ENCODE results near the gene HBG1. TPM values are rescaled to one million over a fixed set of nuclear protein-coding genes. Genes with fewer than 3 reads are reported as not detected.

HBG1 gene
- total RNA-seq, 1 donor from 2014 or later = not detected

GRCh38 chr11:5276697-5277096, 27.0 kb upstream of the HBG1 start:
- Mint-ChIP-seq H3K27ac (ENCODE audit: unreplicated experiment) (no peak overlapping the region), H3K4me3 (ENCODE audit: unreplicated experiment) (no peak overlapping the region), H3K9me3 (ENCODE audit: low read depth) (no peaks in the 10 kb centered on the region), H3K27me3 (ENCODE audit: low read depth) (no peaks in the 10 kb centered on the region), H3K36me3 (ENCODE audit: low read depth) (no peaks in the 10 kb centered on the region), H3K4me1 (ENCODE audit: low read depth) (peaks cover 8% of the 10 kb centered on the region)
- no peak for DNase-seq (ENCODE audit: low spot score)
- TF ChIP-seq CTCF (IDR thresholded peaks at IDR 0.05) = no peak

DNA sequence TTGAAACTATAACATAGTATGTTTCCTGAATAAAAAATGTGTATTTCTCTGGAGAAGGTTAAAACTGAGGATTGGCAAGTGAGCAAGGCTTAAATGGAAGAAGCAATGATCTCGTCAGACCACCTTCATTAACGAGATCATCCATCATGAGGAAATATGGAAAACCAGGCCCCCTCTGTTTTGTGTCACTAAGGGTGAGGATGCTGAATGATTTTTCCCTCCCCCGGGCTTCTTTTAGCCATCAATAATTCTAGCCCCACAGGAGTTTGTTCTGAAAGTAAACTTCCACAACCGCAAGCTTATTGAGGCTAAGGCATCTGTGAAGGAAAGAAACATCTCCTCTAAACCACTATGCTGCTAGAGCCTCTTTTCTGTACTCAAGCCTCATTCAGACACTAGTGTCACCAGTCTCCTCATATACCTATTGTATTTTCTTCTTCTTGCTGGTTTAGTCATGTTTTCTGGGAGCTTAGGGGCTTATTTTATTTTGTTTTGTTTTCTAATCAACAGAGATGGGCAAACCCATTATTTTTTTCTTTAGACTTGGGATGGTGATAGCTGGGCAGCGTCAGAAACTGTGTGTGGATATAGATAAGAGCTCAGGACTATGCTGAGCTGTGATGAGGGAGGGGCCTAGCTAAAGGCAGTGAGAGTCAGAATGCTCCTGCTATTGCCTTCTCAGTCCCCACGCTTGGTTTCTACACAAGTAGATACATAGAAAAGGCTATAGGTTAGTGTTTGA, 25.9 kb upstream of the HBG1 start:
- no peaks in the 10 kb centered on the region for H3K9me3 Mint-ChIP-seq (ENCODE audit: low read depth)
- peaks cover 4% of the 10 kb centered on the region for H3K4me1 Mint-ChIP-seq (ENCODE audit: low read depth)
- no peak overlapping the region for H3K4me3 Mint-ChIP-seq (ENCODE audit: unreplicated experiment)
- no peak for TF ChIP-seq CTCF (IDR thresholded peaks at IDR 0.05)
- no peaks in the 10 kb centered on the region for H3K36me3 Mint-ChIP-seq (ENCODE audit: low read depth)
- no peak for DNase-seq (ENCODE audit: low spot score)
- no peak overlapping the region for H3K27ac Mint-ChIP-seq (ENCODE audit: unreplicated experiment)
- no peaks in the 10 kb centered on the region for H3K27me3 Mint-ChIP-seq (ENCODE audit: low read depth)

- H3K36me3 Mint-ChIP-seq (ENCODE audit: low read depth) = no peaks in the 10 kb centered on the region
- DNase-seq (ENCODE audit: low spot score) = no peak
- H3K4me1 Mint-ChIP-seq (ENCODE audit: low read depth) = no peaks in the 10 kb centered on the region
- no peak for TF ChIP-seq CTCF (IDR thresholded peaks at IDR 0.05)
- H3K9me3 Mint-ChIP-seq (ENCODE audit: low read depth) = no peaks in the 10 kb centered on the region
- H3K4me3 Mint-ChIP-seq (ENCODE audit: unreplicated experiment) = no peak overlapping the region
- no peaks in the 10 kb centered on the region for H3K27me3 Mint-ChIP-seq (ENCODE audit: low read depth)
- no peak overlapping the region for H3K27ac Mint-ChIP-seq (ENCODE audit: unreplicated experiment)
These were observed 24.7 kb upstream of the HBG1 start for GRCh38 chr11:5274395-5274794.

- H3K9me3 Mint-ChIP-seq (ENCODE audit: low read depth) = no peaks in the 10 kb centered on the region
- H3K4me1 Mint-ChIP-seq (ENCODE audit: low read depth) = no peaks in the 10 kb centered on the region
- no peak overlapping the region for H3K4me3 Mint-ChIP-seq (ENCODE audit: unreplicated experiment)
- DNase-seq (ENCODE audit: low spot score) = no peak
- no peak for TF ChIP-seq CTCF (IDR thresholded peaks at IDR 0.05)
- H3K36me3 Mint-ChIP-seq (ENCODE audit: low read depth) = no peaks in the 10 kb centered on the region
- H3K27ac Mint-ChIP-seq (ENCODE audit: unreplicated experiment) = no peak overlapping the region
- H3K27me3 Mint-ChIP-seq (ENCODE audit: low read depth) = peaks cover 8% of the 10 kb centered on the region
These were observed 22.8 kb upstream of the HBG1 start for GRCh38 chr11:5272395-5273017.

DNA sequence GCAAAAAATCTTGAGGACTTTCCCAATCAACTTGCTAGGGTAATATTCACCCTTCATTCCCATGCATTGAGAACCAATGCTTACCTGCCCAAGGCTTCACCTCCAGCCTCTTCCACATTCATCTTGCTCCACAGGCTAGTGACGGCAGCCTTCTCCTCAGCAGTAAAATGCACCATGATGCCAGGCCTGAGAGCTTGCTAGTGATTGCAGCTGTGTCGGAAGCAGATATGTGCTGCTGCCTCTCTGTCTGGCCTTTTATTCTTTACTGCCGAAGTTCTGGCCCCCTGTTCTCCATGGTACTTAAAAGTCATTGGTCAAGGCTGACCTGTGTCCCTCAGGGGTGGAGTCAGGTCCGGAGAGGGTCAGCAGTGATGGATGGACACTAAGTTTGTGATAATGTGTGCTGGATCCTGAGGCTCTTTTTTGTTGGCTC, 20.1 kb upstream of the HBG1 start, which contains the start of gene HBE1:
Gene HBE1, minus strand, starts transcription at position 231 of the 433 bp plus-strand sequence. Its CDS starts 55 bp downstream, at position 176.
- no peak for DNase-seq (ENCODE audit: low spot score)
- Mint-ChIP-seq H3K27ac (ENCODE audit: unreplicated experiment) (no peak within 1 kb of the TSS), H3K27me3 (ENCODE audit: low read depth) (peaks cover 29% of the 10 kb centered on the region), H3K4me1 (ENCODE audit: low read depth) (no peaks in the 10 kb centered on the region), H3K36me3 (ENCODE audit: low read depth) (no peaks in the 10 kb centered on the region), H3K4me3 (ENCODE audit: unreplicated experiment) (no peak within 1 kb of the TSS), H3K9me3 (ENCODE audit: low read depth) (no peaks in the 10 kb centered on the region)
- no peak for TF ChIP-seq CTCF (IDR thresholded peaks at IDR 0.05)

All from chondrocyte (in vitro differentiated cells).